Right lobe of liver (tissue), 6 donors: Measurements from ENCODE around the gene PIM3. TPM values are rescaled to one million over a fixed set of nuclear protein-coding genes. Genes with fewer than 3 reads are reported as not detected.

Source experiments
- ATAC-seq, 4 donors: fragments of 200-7000 bp; cut with Tn5 transposase; one replicate each; pipeline ENCODE4 v1.9.1; 2020; ENCODE audit warnings: mild to moderate bottlenecking in 4 of 4, moderate library complexity in 4 of 4
- DNase-seq, 3 donors: peaks; one replicate each; pipeline ENCODE4 v3.0.0-alpha.2; 2020
- H3K27ac ChIP-seq, 3 donors: fragments of 200-600 bp; one replicate each; pipeline ENCODE4 v1.8.0; 2022
- H3K27me3 ChIP-seq, 2 donors: fragments of 200-600 bp; one replicate each; pipeline ENCODE4 v1.8.0; 2022
- H3K36me3 ChIP-seq, 4 donors: fragments of 200-600 bp; sonication (generic) in 1 of 4; one replicate each; pipeline versions ENCODE4 v1.5.1 to v1.8.0; 2017 to 2022; ENCODE audit warnings: control low read depth in 1 of 4
- H3K4me1 ChIP-seq, 4 donors: fragments of 200-600 bp; sonication (generic) in 1 of 4; one replicate each; pipeline versions ENCODE4 v1.5.1 to v1.8.0; 2017 to 2022; ENCODE audit warnings: control low read depth in 1 of 4
- H3K4me3 ChIP-seq, 3 donors: fragments of 200-600 bp; one replicate each; pipeline ENCODE4 v1.8.0; 2022
- H3K9me3 ChIP-seq, 4 donors: fragments of 200-600 bp; sonication (generic) in 1 of 4; one replicate each; pipeline versions ENCODE4 v1.5.1 to v1.8.0; 2017 to 2022; ENCODE audit warnings: control low read depth in 1 of 4
- CTCF ChIP-seq, 4 donors: fragments of 200-600 bp in 3 of 4; fragments of 450-650 bp in 1 of 4; IDR thresholded peaks; one replicate each; pipeline versions ENCODE4 v1.5.1 to v1.8.0; 2016 to 2022; ENCODE audit warnings: antibody characterized with exemption in 4 of 4, mild to moderate bottlenecking in 2 of 4
- POLR2A ChIP-seq: fragments of 450-650 bp; IDR thresholded peaks from one replicate; pipeline ENCODE4 v1.6.1; 2017; ENCODE audit warnings: antibody characterized with exemption, mild to moderate bottlenecking
- WGBS: methylation state at CpG from one replicate; pipeline ENCODE4 v1.1.6; 2018; ENCODE audit warnings: low coverage, low lambda C conversion rate; ENCODE audit not compliant: insufficient coverage; ENCODE audit errors: missing lambda C conversion rate; 5-methylcytosine and 5-hydroxymethylcytosine counted together
- intact Hi-C, 2 donors: fragments of 100-400 bp; cut with DNase I; formaldehyde crosslinking; loops; one replicate each; pipeline versions ENCODE4 v1.11.2 to v1.14.1; 2022
- total RNA-seq, 6 experiments: library from RNA; depleted of rRNA in 2 of 6; stranded (reverse); fragments of >200 nt in 2 of 6; fragmentation: NEBNext Ultra II Directional in 3 of 6; extraction: Animal tissue kit (Norgen Biotek cat#: 25700) in 3 of 6; gene quantifications; one replicate each; pipeline versions ENCODE4 v1.1.0 to v1.2.4, GENCODE V29; 2016 to 2023
- donor health status: DM: no; HTN: yes; CAD: no.
- donor health status: DM: no; HTN: no; CAD: no.
- donor health status: DM: no; HTN: no; CAD: no.
- donor health status: DM: no; HTN: yes; CAD: no.
- donor health status: DM: no; HTN: yes; CAD: no.

PIM3 gene
- total RNA-seq, 6 experiments from 2014 or later: 26.7 to 64.4 (median 32.8) TPM

GRCh38 chr22:49969751-49970527 is 9.4 kb downstream of the PIM3 start:
- no peaks in the 10 kb centered on the region for H3K9me3 ChIP-seq
- TF ChIP-seq POLR2A (no peak), CTCF (IDR thresholded peaks at IDR 0.05) (no peak)
- H3K4me1 ChIP-seq: peaks cover 0 to 61% (median 34%) of the 10 kb centered on the region in 4 donors
- H3K27ac ChIP-seq: peak overlapping the region; percentile 33 to 97 (median 91)
- DNase-seq (peak in 2 of 3 donors; percentile 30 to 49), ATAC-seq (no peak)
- no peaks in the 10 kb centered on the region for H3K36me3 ChIP-seq
- no peaks in the 10 kb centered on the region for H3K27me3 ChIP-seq
- whole genome bisulfite sequencing: no CpG with 5 or more reads among the region's 8 CpGs
- intact Hi-C loops: no loop called here
- H3K4me3 ChIP-seq: peak overlapping the region in 1 of 3 donors; percentile 1

- Histone ChIP-seq H3K4me3 (peak overlapping the region; percentile 40 to 73 (median 72)), H3K4me1 (peaks cover 0 to 54% (median 29%) of the 10 kb centered on the region in 4 donors), H3K27me3 (no peaks in the 10 kb centered on the region), H3K36me3 (no peaks in the 10 kb centered on the region), H3K9me3 (no peaks in the 10 kb centered on the region), H3K27ac (peak overlapping the region; percentile 85 to 97 (median 91))
- TF ChIP-seq CTCF (IDR thresholded peaks at IDR 0.05): no peak
- TF ChIP-seq POLR2A: peak; percentile 92
- DNase-seq: peak; percentile 97 to 98 (median 98)
- ATAC-seq: peak; percentile 65 to 79 (median 70)
- intact Hi-C loops: no loop called here
- WGBS: 8% methylated on average over 15 of the region's 32 CpGs
Measured at GRCh38 chr22:49970528-49971231, 10.1 kb downstream of the PIM3 start.

- peak; percentile 94 to 97 (median 96) for DNase-seq
- 3% methylated on average over 17 of the region's 81 CpGs for WGBS
- H3K27ac ChIP-seq: peak overlapping the region; percentile 85 to 97 (median 91)
- TF ChIP-seq CTCF (IDR thresholded peaks at IDR 0.05) (no peak), POLR2A (peak; percentile 70)
- H3K27me3 ChIP-seq: no peaks in the 10 kb centered on the region
- H3K4me1 ChIP-seq: peaks cover 0 to 46% (median 21%) of the 10 kb centered on the region in 4 donors
- ATAC-seq: peak; percentile 52 to 76 (median 66)
- H3K36me3 ChIP-seq: no peaks in the 10 kb centered on the region
- peak overlapping the region; percentile 40 to 73 (median 72) for H3K4me3 ChIP-seq
- no peaks in the 10 kb centered on the region for H3K9me3 ChIP-seq
- intact Hi-C loops: no loop called here
Measured at GRCh38 chr22:49971232-49972162, 10.9 kb downstream of the PIM3 start.
